Colonic mucosa (tissue), 4 donors: Measurements from ENCODE around the gene GNAQ. TPM values are rescaled to one million over a fixed set of nuclear protein-coding genes. Genes with fewer than 3 reads are reported as not detected.

Source experiments
- DNase-seq: peaks from one replicate; pipeline ENCODE4 v3.0.0-alpha.2; 2020
- H3K27ac ChIP-seq: fragments of 200-600 bp; one replicate; pipeline ENCODE4 v1.8.0; 2021
- H3K27me3 ChIP-seq: fragments of 200-600 bp; one replicate; pipeline ENCODE4 v1.8.0; 2021
- H3K36me3 ChIP-seq: fragments of 200-600 bp; one replicate; pipeline ENCODE4 v1.8.0; 2021
- H3K4me1 ChIP-seq: fragments of 200-600 bp; one replicate; pipeline ENCODE4 v1.8.0; 2021; ENCODE audit warnings: mild to moderate bottlenecking
- H3K4me3 ChIP-seq: fragments of 200-600 bp; one replicate; pipeline ENCODE4 v1.8.0; 2021
- H3K9ac ChIP-seq, 2 donors: one replicate each; pipeline ENCODE4 v1.7.0; 2013; ENCODE audit warnings: control low read depth in 2 of 2, low read depth in 2 of 2, low read length in 2 of 2
- H3K9me3 ChIP-seq: fragments of 200-600 bp; one replicate; pipeline ENCODE4 v1.8.0; 2021
- intact Hi-C: fragments of 100-400 bp; cut with DNase I; formaldehyde crosslinking; loops from one replicate; pipeline ENCODE4 v1.14.1; 2022
- total RNA-seq, 2 donors: library from RNA; stranded (reverse); fragmentation: NEBNext Ultra II Directional in 1 of 2; extraction: Animal tissue kit (Norgen Biotek cat#: 25700) in 1 of 2; gene quantifications; one replicate each; pipeline ENCODE4 v1.2.1, GENCODE V29; 2021
- TF ChIP-seq, protein P1 (sequence below): fragments of 200-600 bp; IDR thresholded peaks from one replicate; pipeline ENCODE4 v1.8.0; 2022; ENCODE audit warnings: antibody characterized with exemption, mild to moderate bottlenecking
- donor health status: healthy.
- donor health status: DM: no; HTN: no; CAD: no.
- donor health status: DM: no; HTN: no; CAD: no.

The GNAQ gene
- total RNA-seq, 2 donors from 2014 or later, result 75.6 to 105 TPM

DNA sequence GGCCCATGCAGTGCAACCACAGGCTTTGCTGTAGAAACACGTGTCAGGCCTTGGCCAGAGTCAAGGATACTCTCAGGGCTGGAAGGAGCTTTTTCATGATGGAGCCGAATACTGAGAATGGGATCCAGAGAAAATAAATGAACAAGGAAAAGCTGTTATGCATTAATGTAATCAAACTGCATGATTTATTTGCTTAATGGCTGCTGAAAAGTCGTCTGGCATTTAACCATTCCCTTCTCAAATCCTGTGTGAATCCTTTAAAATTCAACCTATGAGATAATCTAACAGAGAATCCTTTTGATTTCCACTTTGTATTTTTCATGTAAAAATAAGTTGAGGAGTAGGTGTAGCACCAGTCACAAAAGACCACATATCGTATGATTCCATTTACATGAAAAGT is 359.4 kb downstream of the GNAQ start:
- TF ChIP-seq, protein P1, sequence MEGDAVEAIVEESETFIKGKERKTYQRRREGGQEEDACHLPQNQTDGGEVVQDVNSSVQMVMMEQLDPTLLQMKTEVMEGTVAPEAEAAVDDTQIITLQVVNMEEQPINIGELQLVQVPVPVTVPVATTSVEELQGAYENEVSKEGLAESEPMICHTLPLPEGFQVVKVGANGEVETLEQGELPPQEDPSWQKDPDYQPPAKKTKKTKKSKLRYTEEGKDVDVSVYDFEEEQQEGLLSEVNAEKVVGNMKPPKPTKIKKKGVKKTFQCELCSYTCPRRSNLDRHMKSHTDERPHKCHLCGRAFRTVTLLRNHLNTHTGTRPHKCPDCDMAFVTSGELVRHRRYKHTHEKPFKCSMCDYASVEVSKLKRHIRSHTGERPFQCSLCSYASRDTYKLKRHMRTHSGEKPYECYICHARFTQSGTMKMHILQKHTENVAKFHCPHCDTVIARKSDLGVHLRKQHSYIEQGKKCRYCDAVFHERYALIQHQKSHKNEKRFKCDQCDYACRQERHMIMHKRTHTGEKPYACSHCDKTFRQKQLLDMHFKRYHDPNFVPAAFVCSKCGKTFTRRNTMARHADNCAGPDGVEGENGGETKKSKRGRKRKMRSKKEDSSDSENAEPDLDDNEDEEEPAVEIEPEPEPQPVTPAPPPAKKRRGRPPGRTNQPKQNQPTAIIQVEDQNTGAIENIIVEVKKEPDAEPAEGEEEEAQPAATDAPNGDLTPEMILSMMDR, result no peak
- Histone ChIP-seq H3K36me3 (no peaks in the 10 kb centered on the region), H3K27me3 (no peaks in the 10 kb centered on the region), H3K9ac (no peak overlapping the region), H3K27ac (no peak overlapping the region), H3K9me3 (no peaks in the 10 kb centered on the region), H3K4me3 (no peak overlapping the region), H3K4me1 (no peaks in the 10 kb centered on the region)
- intact Hi-C loops, result no loop called here
- no peak for DNase-seq

DNA sequence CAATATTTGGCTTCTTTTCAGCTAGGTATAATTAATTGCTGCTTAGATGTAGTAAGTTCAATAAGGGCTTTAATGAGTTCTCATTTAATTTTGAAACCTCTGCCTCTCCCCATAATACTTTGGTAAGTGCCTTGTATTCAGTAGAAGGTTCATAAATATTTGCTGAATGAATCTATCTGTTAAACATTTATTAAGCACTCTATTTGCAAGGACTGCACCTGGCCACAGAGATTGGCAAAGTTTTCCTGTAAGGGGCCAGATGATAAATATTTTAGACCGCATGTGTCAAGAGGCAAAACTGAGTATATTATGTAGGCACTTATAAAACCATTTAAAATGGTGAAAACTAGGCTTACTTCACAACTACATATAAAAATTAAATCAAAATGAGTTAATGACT is 364.5 kb downstream of the GNAQ start:
- Histone ChIP-seq H3K4me3 (no peak overlapping the region), H3K36me3 (no peaks in the 10 kb centered on the region), H3K9me3 (no peaks in the 10 kb centered on the region), H3K9ac (no peak overlapping the region), H3K27me3 (no peaks in the 10 kb centered on the region), H3K27ac (no peak overlapping the region), H3K4me1 (peaks cover 4% of the 10 kb centered on the region)
- intact Hi-C loops, result loop anchor here (10.0 kb wide), 1 partner anchor 458 kb away; no protein-coding TSS in a partner anchor
- TF ChIP-seq, protein P1, result no peak
- DNase-seq, result no peak

Other genes with a start within 250 kb of the GNAQ start
- 10 to 100 TPM; 10.6 to 42.5 TPM for gene CEP78, start 204.3 kb upstream of the GNAQ start, total RNA-seq